Stimulated activated CD8-positive, alpha-beta memory T cell treated with anti-CD3 and anti-CD28 coated beads, Interleukin-12 subunit alpha, Interleukin-12 subunit beta, amount 100 ng/mL, for 24 hours (primary cell): ENCODE results near the gene TRMO.

ENCODE experiments used
- DNase-seq: peaks from one replicate; pipeline ENCODE4 v3.0.0-alpha.2; 2020; ENCODE audit errors: extremely low read depth

TRMO gene

GRCh38 chr9:97903177-97903576, 19.1 kb downstream of the TRMO start:
- DNase-seq: no peak

- DNase-seq: no peak
Observed at GRCh38 chr9:97900738-97901565, 21.3 kb downstream of the TRMO start.

GRCh38 chr9:97900103-97900737, 22.1 kb downstream of the TRMO start:
- no peak for DNase-seq

- no peak for DNase-seq
Observed at GRCh38 chr9:97895695-97896332, 26.5 kb downstream of the TRMO start.

- DNase-seq: no peak
Observed at GRCh38 chr9:97895211-97895610, 27.1 kb downstream of the TRMO start.

GRCh38 chr9:97892421-97892820, 29.9 kb downstream of the TRMO start:
- no peak for DNase-seq

- no peak for DNase-seq
Observed at GRCh38 chr9:97891736-97892135, 30.6 kb downstream of the TRMO start.

GRCh38 chr9:97889941-97890887, 32.1 kb downstream of the TRMO start:
- no peak for DNase-seq

- DNase-seq: no peak
Observed at GRCh38 chr9:97880336-97880735, 42.0 kb downstream of the TRMO start.

GRCh38 chr9:97876061-97876460, 46.2 kb downstream of the TRMO start:
- DNase-seq: no peak

- no peak for DNase-seq
Observed at GRCh38 chr9:97875111-97875510, 47.2 kb downstream of the TRMO start.

GRCh38 chr9:97874624-97875023, 47.7 kb downstream of the TRMO start:
- no peak for DNase-seq

- no peak for DNase-seq
Observed at GRCh38 chr9:97873882-97874281, 48.4 kb downstream of the TRMO start.

GRCh38 chr9:97873425-97873824, 48.9 kb downstream of the TRMO start:
- no peak for DNase-seq

- DNase-seq: no peak
Observed at GRCh38 chr9:97868859-97869258, 53.4 kb downstream of the TRMO start.

- DNase-seq: no peak
Observed at GRCh38 chr9:97866848-97867247, 55.5 kb downstream of the TRMO start.

- DNase-seq: no peak
Observed at GRCh38 chr9:97866300-97866699, 56.0 kb downstream of the TRMO start.

- no peak for DNase-seq
Observed at GRCh38 chr9:97864396-97864795, 57.9 kb downstream of the TRMO start.

GRCh38 chr9:97863314-97863713, 59.0 kb downstream of the TRMO start:
- DNase-seq: no peak

- DNase-seq: no peak
Observed at GRCh38 chr9:97861148-97861475, 61.2 kb downstream of the TRMO start.

GRCh38 chr9:97860451-97861147, 61.7 kb downstream of the TRMO start:
- no peak for DNase-seq
